Measurements from ENCODE around the gene CD248.
"Not testable (repeated sequence)": the region's sequence is repeated elsewhere in the genome, so short reads cannot be mapped to it uniquely, and the experiment has no call there.

CD248 gene

GRCh38 chr11:66323684-66324083 is 6.8 kb upstream of the CD248 start:
- no peak overlapping the region for H3K27ac ChIP-seq
- TF ChIP-seq ZFX (IDR thresholded peaks at IDR 0.05; ENCODE audit: borderline replicate concordance) (no peak), CTCF (IDR thresholded peaks at IDR 0.05) (no peak)

GRCh38 chr11:66322732-66323427 is 6.0 kb upstream of the CD248 start:
- no peak overlapping the region for H3K27ac ChIP-seq
- TF ChIP-seq ZFX (IDR thresholded peaks at IDR 0.05; ENCODE audit: borderline replicate concordance) (no peak), CTCF (IDR thresholded peaks at IDR 0.05) (no peak)

- TF ChIP-seq CTCF (IDR thresholded peaks at IDR 0.05): no peak
- H3K27ac ChIP-seq: no peak overlapping the region
Observed at GRCh38 chr11:66321606-66322005, 4.8 kb upstream of the CD248 start.

GRCh38 chr11:66320748-66321147 is 3.9 kb upstream of the CD248 start:
- not testable (repeated sequence) for H3K27ac ChIP-seq

GRCh38 chr11:66320289-66320688 is 3.4 kb upstream of the CD248 start:
- not testable (repeated sequence) for H3K27ac ChIP-seq

GRCh38 chr11:66318600-66318970 is 1.7 kb upstream of the CD248 start:
- H3K27ac ChIP-seq: no peak overlapping the region
- TF ChIP-seq CTCF (IDR thresholded peaks at IDR 0.05): no peak
- TF ChIP-seq ZFX (IDR thresholded peaks at IDR 0.05; ENCODE audit: borderline replicate concordance): no peak

- H3K27ac ChIP-seq: no peak overlapping the region
- TF ChIP-seq CTCF (IDR thresholded peaks at IDR 0.05) (no peak), ZFX (IDR thresholded peaks at IDR 0.05; ENCODE audit: borderline replicate concordance) (no peak)
Observed at GRCh38 chr11:66317723-66318599, 1.1 kb upstream of the CD248 start.

- H3K27ac ChIP-seq: no peak overlapping the region
Observed at GRCh38 chr11:66317322-66317722, 478 bp upstream of the CD248 start.

More at GRCh38 chr11:66317322-66317722, 478 bp upstream of the CD248 start:
- no peak for TF ChIP-seq ZFX (IDR thresholded peaks at IDR 0.05; ENCODE audit: borderline replicate concordance)
- no peak for TF ChIP-seq CTCF (IDR thresholded peaks at IDR 0.05)
